Osteoblast (primary cell): ENCODE data around the gene SH3BP5. TPM values are rescaled to one million over a fixed set of nuclear protein-coding genes. Genes with fewer than 3 reads are reported as not detected.
"Not testable (repeated sequence)": the region's sequence is repeated elsewhere in the genome, so short reads cannot be mapped to it uniquely, and the experiment has no call there.

Experiments
- DNase-seq: peaks from one replicate; pipeline ENCODE4 v3.0.0; 2011; ENCODE audit warnings: low spot score, mixed read lengths; ENCODE audit not compliant: insufficient read length; ENCODE audit errors: missing footprints
- H2AFZ ChIP-seq: 2 replicates; pipeline ENCODE4 v1.6.0; 2011; ENCODE audit warnings: mild to moderate bottlenecking, low read length
- H3K27ac ChIP-seq: 2 replicates; pipeline ENCODE4 v1.5.1; 2011; ENCODE audit warnings: mild to moderate bottlenecking, low read depth, low read length, moderate library complexity
- H3K27me3 ChIP-seq: 2 replicates; pipeline ENCODE4 v1.6.0; 2012; ENCODE audit warnings: mild to moderate bottlenecking, control low read depth, inconsistent platforms, low read length, moderate library complexity; ENCODE audit not compliant: insufficient read depth
- H3K36me3 ChIP-seq: 2 replicates; pipeline ENCODE4 v1.5.1; 2011; ENCODE audit warnings: mild to moderate bottlenecking, low read length, control low read depth, moderate library complexity; ENCODE audit not compliant: insufficient read depth
- H3K4me1 ChIP-seq: 2 replicates; pipeline ENCODE4 v1.5.1; 2011; ENCODE audit warnings: mild to moderate bottlenecking, low read length, control low read depth, moderate library complexity; ENCODE audit not compliant: insufficient read depth
- H3K4me2 ChIP-seq: 2 replicates; pipeline ENCODE4 v1.6.0; 2011; ENCODE audit warnings: mild to moderate bottlenecking, low read length; ENCODE audit not compliant: insufficient read depth
- H3K4me3 ChIP-seq: fragments of 200-600 bp; sonication (generic); 3 replicates; pipeline ENCODE4 v1.5.1; 2012; ENCODE audit warnings: mild to moderate bottlenecking, low read length, inconsistent platforms; ENCODE audit not compliant: insufficient read depth
- H3K79me2 ChIP-seq: 2 replicates; pipeline ENCODE4 v1.6.0; 2012; ENCODE audit warnings: mild to moderate bottlenecking, low read length, control low read depth, inconsistent platforms; ENCODE audit not compliant: insufficient read depth
- H3K9me3 ChIP-seq: 2 replicates; pipeline ENCODE4 v1.5.1; 2011; ENCODE audit warnings: low read depth, low read length, control low read depth
- H4K20me1 ChIP-seq: 2 replicates; pipeline ENCODE4 v1.6.0; 2012; ENCODE audit warnings: mild to moderate bottlenecking, low read length, control low read depth; ENCODE audit not compliant: insufficient read depth
- total RNA-seq: library from RNA; depleted of rRNA; stranded (reverse); fragments of >200 nt; gene quantifications from 2 replicates; pipeline ENCODE4 v1.2.3, GENCODE V29; 2012
- TF ChIP-seq, protein P1 (sequence below): IDR thresholded peaks from 2 replicates; pipeline ENCODE4 v1.5.1; 2011; ENCODE audit warnings: mild to moderate bottlenecking, low read depth, low read length, moderate library complexity; ENCODE audit errors: extremely low read depth

SH3BP5 gene
- total RNA-seq, 1 donor = 67.3 TPM

DNA sequence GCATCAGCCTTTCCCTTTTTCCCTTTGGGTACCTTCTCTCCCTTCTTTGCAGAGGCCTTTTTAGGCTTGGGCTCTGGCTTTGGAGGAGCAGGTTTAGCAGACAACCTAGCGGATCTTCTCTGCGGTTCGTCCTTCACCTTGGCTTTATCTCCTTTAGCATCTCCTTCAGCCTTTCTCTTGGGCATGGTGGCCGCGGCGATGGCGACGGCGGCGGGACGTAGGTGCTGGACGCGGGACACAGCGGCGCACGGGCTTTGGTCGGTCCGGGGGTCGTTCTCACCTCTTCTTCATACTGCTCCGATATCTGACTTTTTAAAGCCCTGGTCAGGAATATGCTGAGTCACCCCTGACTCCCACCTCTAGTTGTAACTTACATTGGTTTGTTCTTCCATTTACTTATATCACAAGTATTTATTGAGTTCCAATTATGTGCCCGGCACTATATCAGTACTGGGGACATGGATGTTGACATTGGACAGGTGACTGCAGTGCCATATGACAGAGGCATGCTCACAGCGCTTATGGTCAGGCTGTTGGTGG lies 43.1 kb upstream of the SH3BP5 start:
- no peak overlapping the region for H3K27ac ChIP-seq
- no peak for DNase-seq
- peaks cover 3% of the 10 kb centered on the region for H3K4me1 ChIP-seq
- no peak overlapping the region for H3K4me2 ChIP-seq
- H3K36me3 ChIP-seq = no peaks in the 10 kb centered on the region
- no peaks in the 10 kb centered on the region for H4K20me1 ChIP-seq
- TF ChIP-seq, protein P1, sequence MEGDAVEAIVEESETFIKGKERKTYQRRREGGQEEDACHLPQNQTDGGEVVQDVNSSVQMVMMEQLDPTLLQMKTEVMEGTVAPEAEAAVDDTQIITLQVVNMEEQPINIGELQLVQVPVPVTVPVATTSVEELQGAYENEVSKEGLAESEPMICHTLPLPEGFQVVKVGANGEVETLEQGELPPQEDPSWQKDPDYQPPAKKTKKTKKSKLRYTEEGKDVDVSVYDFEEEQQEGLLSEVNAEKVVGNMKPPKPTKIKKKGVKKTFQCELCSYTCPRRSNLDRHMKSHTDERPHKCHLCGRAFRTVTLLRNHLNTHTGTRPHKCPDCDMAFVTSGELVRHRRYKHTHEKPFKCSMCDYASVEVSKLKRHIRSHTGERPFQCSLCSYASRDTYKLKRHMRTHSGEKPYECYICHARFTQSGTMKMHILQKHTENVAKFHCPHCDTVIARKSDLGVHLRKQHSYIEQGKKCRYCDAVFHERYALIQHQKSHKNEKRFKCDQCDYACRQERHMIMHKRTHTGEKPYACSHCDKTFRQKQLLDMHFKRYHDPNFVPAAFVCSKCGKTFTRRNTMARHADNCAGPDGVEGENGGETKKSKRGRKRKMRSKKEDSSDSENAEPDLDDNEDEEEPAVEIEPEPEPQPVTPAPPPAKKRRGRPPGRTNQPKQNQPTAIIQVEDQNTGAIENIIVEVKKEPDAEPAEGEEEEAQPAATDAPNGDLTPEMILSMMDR = no peak
- H2AFZ ChIP-seq = no peak overlapping the region
- H3K27me3 ChIP-seq = no peaks in the 10 kb centered on the region
- no peak overlapping the region for H3K4me3 ChIP-seq
- H3K79me2 ChIP-seq = no peaks in the 10 kb centered on the region
- H3K9me3 ChIP-seq = no peaks in the 10 kb centered on the region

DNA sequence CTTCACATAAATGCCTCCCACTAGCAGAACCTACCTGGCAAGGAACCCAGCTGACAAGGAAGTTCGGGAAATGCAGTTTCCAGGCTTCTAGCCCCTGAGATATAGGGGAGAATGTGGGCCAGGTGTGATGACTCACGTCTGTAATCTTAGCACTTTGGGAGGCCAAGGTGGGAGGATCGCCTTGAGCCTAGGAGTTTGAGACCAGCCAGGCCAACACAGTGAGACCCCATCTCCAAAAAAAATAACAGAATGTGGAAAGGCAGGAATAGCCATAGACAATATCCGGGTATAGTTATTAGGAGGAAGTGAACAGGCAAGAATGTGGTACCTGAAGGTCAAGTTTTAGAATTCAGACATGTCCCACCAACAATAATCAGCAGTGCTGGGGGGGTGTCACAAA lies 40.5 kb upstream of the SH3BP5 start:
- H3K4me1 ChIP-seq = peaks cover under 1% of the 10 kb centered on the region
- DNase-seq = no peak
- H3K79me2 ChIP-seq = no peaks in the 10 kb centered on the region
- TF ChIP-seq, protein P1 = no peak
- H3K9me3 ChIP-seq = no peaks in the 10 kb centered on the region
- no peak overlapping the region for H3K4me2 ChIP-seq
- no peak overlapping the region for H3K27ac ChIP-seq
- no peak overlapping the region for H2AFZ ChIP-seq
- no peaks in the 10 kb centered on the region for H3K36me3 ChIP-seq
- H3K4me3 ChIP-seq = no peak overlapping the region
- no peaks in the 10 kb centered on the region for H3K27me3 ChIP-seq
- H4K20me1 ChIP-seq = no peaks in the 10 kb centered on the region

DNA sequence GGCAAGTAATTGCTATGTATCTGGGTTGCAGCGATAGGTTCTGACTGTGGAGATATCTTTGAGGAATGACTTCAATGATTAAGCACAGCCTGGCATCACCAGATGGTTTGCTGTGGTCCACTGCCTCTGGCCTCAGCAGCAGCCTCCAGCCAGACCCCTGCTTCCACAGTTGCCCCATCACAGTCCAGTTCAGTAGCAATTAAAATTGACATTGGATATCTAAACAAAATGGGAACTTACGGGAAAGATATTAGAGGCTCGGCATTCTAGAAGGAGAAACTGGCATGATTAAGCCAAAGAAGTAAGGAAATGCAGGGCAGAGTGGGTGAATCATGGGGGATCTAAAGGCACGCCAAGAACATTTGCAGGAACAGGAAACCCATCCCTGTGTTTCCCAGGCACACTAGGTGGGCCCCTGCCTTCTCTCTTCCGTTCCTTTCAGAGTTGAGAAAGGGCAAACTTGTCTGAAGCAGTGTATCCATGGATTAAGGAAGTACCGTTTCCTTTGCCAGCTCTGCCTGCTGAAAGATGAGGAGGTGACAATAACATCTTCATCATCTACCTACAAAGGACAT lies 36.3 kb upstream of the SH3BP5 start:
- no peak overlapping the region for H3K27ac ChIP-seq
- no peaks in the 10 kb centered on the region for H3K27me3 ChIP-seq
- H3K4me2 ChIP-seq = no peak overlapping the region
- no peaks in the 10 kb centered on the region for H3K9me3 ChIP-seq
- H4K20me1 ChIP-seq = no peaks in the 10 kb centered on the region
- no peaks in the 10 kb centered on the region for H3K36me3 ChIP-seq
- peak; percentile 43 for DNase-seq
- peaks cover 6% of the 10 kb centered on the region for H3K4me1 ChIP-seq
- H3K4me3 ChIP-seq = no peak overlapping the region
- TF ChIP-seq, protein P1 = no peak
- H2AFZ ChIP-seq = no peak overlapping the region
- H3K79me2 ChIP-seq = no peaks in the 10 kb centered on the region

DNA sequence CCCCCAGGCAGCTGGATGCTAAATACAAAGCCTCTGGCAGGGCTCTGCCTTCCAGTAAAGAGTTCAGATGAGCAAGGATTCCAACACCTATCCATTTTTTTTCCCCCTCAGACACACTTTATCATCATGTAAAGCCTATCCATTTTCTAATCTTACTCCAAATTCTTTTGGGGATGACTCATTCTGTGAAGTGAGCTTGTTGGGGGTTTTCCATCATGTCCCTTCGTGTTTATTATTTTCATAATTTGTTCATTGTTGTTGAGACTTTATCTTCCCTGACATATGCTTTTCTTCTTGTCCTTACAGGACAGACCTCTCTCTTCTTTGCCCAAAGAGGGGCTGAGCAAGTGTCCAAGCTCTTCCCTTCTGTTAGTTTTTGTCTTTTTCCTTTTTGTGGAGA lies 34.7 kb upstream of the SH3BP5 start:
- Histone ChIP-seq H3K4me2 (no peak overlapping the region), H3K36me3 (no peaks in the 10 kb centered on the region), H2AFZ (no peak overlapping the region), H4K20me1 (no peaks in the 10 kb centered on the region), H3K4me1 (peaks cover 14% of the 10 kb centered on the region), H3K27ac (no peak overlapping the region), H3K9me3 (no peaks in the 10 kb centered on the region), H3K27me3 (no peaks in the 10 kb centered on the region), H3K79me2 (no peaks in the 10 kb centered on the region), H3K4me3 (no peak overlapping the region)
- TF ChIP-seq, protein P1 = no peak
- peak; percentile 42 for DNase-seq

DNA sequence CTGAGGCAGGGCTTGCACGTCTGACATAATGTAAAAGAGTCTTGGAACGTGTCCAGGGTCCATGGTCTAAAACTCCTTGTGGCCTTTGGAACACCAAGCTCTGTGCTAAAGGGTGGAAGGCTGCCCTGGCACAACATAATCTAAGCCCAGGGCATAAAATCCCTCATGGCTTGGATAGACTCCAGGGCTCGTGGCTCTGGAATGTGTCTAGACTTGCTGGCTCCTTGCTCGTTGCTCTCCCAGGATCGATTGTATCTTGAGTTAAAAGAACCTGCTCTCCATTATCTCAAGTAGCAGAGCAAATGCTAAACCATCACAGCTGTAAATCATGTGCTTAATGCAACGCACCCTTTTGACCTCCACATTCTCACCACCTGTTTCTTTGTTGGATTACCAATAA lies 31.7 kb upstream of the SH3BP5 start:
- not testable (repeated sequence) for H3K27ac ChIP-seq, H3K4me2 ChIP-seq, H2AFZ ChIP-seq, H3K36me3 ChIP-seq, H3K4me3 ChIP-seq, H3K9me3 ChIP-seq, H3K79me2 ChIP-seq, DNase-seq, H4K20me1 ChIP-seq, H3K27me3 ChIP-seq
- H3K4me1 ChIP-seq = peaks cover 33% of the 10 kb centered on the region
